ENCODE results near the gene ACAP1. TPM values are rescaled to one million over a fixed set of nuclear protein-coding genes. Genes with fewer than 3 reads are reported as not detected.

ACAP1 gene
- total RNA-seq, 1 experiment from 2014 or later: 2.7 TPM

GRCh38 chr17:7292729-7293128 lies 43.6 kb upstream of the ACAP1 start:
- ATAC-seq (no peak), DNase-seq (ENCODE audit: low read depth, low spot score) (no peak)
- H3K27ac ChIP-seq (ENCODE audit: low read length): no peak overlapping the region
- H3K4me1 ChIP-seq (ENCODE audit: control insufficient read depth, insufficient read depth, low read length): peaks cover 17% of the 10 kb centered on the region
- BruUV-seq (replicated peaks): no TSS peak
- ChIA-PET CTCF (no interaction called here), POLR2A (no interaction called here)
- no peaks in the 10 kb centered on the region for H3K27me3 ChIP-seq (ENCODE audit: control insufficient read depth, insufficient read depth, low read length)
- in situ Hi-C loops (cut with HindIII; ENCODE audit: low pct_unique_long_range_greater_than_20kb, low sequenced_read_pairs) (no loop called here), intact Hi-C loops (cut with micrococcal nuclease; ENCODE audit: unreplicated experiment) (no loop called here)
- H3K36me3 ChIP-seq (ENCODE audit: control insufficient read depth, insufficient read depth, low read length): no peaks in the 10 kb centered on the region
- no peak overlapping the region for H3K4me3 ChIP-seq (ENCODE audit: low read depth in 2 of 2, low read length in 2 of 2)
- TF ChIP-seq POLR2AphosphoS5 (IDR thresholded peaks at IDR 0.05; ENCODE audit: low read depth, low read length) (no peak), REST (IDR thresholded peaks at IDR 0.05; ENCODE audit: insufficient read depth in 1 of 2, low read depth in 2 of 2, low read length in 1 of 2) (no peak), SIN3A (IDR thresholded peaks at IDR 0.05; ENCODE audit: borderline replicate concordance, insufficient read depth, low read depth, low read length) (no peak), TCF7L2 (IDR thresholded peaks at IDR 0.05; ENCODE audit: low read depth, low read length) (no peak), CTCF (IDR thresholded peaks at IDR 0.05) (no peak)
- no peaks in the 10 kb centered on the region for H3K9me3 ChIP-seq (ENCODE audit: control insufficient read depth, insufficient read depth, low read depth, low read length)

DNA sequence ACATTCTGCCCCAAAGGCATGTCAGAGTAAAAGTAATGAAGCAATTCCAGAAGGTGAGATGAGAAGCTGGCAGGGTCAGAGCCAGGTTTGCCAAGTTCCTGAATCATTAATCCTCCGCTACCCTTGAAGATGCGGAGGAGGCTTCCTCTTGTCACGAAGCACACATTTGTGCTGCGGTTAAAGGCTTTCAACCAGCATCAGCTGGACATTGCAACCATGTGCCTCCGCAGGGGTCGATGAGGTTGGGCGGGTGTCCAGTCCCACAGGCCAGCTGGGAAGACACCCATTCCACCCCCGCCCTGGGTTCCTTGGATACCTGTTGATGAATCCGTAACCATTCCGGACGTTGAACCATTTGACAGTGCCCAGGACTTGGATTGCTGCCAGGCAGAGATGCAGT lies 43.2 kb upstream of the ACAP1 start:
- no peak overlapping the region for H3K27ac ChIP-seq (ENCODE audit: low read length)
- POLR2A ChIA-PET: no interaction called here
- in situ Hi-C loops (cut with HindIII; ENCODE audit: low pct_unique_long_range_greater_than_20kb, low sequenced_read_pairs) (no loop called here), intact Hi-C loops (cut with micrococcal nuclease; ENCODE audit: unreplicated experiment) (no loop called here)
- no peak for TF ChIP-seq REST (IDR thresholded peaks at IDR 0.05; ENCODE audit: insufficient read depth in 1 of 2, low read depth in 2 of 2, low read length in 1 of 2)
- CTCF ChIA-PET: no interaction called here
- no peak overlapping the region for H3K4me3 ChIP-seq (ENCODE audit: low read depth in 2 of 2, low read length in 2 of 2)
- no TSS peak for BruUV-seq (replicated peaks)
- H3K9me3 ChIP-seq (ENCODE audit: control insufficient read depth, insufficient read depth, low read depth, low read length): no peaks in the 10 kb centered on the region
- H3K27me3 ChIP-seq (ENCODE audit: control insufficient read depth, insufficient read depth, low read length): no peaks in the 10 kb centered on the region
- H3K36me3 ChIP-seq (ENCODE audit: control insufficient read depth, insufficient read depth, low read length): no peaks in the 10 kb centered on the region
- DNase-seq (ENCODE audit: low read depth, low spot score): no peak
- H3K4me1 ChIP-seq (ENCODE audit: control insufficient read depth, insufficient read depth, low read length): peaks cover 17% of the 10 kb centered on the region
- ATAC-seq: no peak
